GM18951 (cell line): ENCODE results near the gene AVEN.
"Not testable (repeated sequence)": the region's sequence is repeated elsewhere in the genome, so short reads cannot be mapped to it uniquely, and the experiment has no call there.

ENCODE experiments used
- POLR2A ChIP-seq: IDR thresholded peaks from 4 replicates; pipeline ENCODE4 v1.6.1; 2011; ENCODE audit warnings: mild to moderate bottlenecking; ENCODE audit not compliant: insufficient read length, insufficient read depth; ENCODE audit errors: extremely low read depth
- in situ Hi-C: fragments of 300-500 bp; cut with MboI; formaldehyde crosslinking; loops from one replicate; pipeline ENCODE4 v1.12.0; 2022; ENCODE audit warnings: low sequenced_read_pairs, mixed read lengths, inconsistent platforms; ENCODE audit not compliant: unreplicated experiment

AVEN gene

DNA sequence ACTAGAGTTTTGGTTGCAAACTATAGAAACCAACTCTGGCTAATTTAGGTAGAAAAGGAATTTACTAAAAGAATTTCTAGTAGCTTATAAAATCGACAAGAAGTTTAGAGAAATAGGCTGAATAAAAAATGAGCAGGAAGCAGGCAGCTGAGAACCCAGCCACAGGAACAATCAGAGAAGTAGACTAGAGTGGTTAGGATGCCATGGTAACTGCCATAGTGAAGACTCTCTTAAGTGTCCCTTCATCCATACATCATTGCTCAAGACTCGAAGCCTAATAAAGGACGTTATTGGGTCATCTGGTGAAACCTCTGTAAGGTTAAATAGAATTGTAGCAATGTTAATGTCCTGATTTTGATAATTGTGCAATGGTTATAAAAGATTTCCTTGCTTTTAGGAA is 13.8 kb downstream of the AVEN start:
- in situ Hi-C loops = no loop called here
- TF ChIP-seq POLR2A = no peak

- in situ Hi-C loops = no loop called here
- no peak for TF ChIP-seq POLR2A
These were observed 15.1 kb downstream of the AVEN start for GRCh38 chr15:34023907-34024306.

DNA sequence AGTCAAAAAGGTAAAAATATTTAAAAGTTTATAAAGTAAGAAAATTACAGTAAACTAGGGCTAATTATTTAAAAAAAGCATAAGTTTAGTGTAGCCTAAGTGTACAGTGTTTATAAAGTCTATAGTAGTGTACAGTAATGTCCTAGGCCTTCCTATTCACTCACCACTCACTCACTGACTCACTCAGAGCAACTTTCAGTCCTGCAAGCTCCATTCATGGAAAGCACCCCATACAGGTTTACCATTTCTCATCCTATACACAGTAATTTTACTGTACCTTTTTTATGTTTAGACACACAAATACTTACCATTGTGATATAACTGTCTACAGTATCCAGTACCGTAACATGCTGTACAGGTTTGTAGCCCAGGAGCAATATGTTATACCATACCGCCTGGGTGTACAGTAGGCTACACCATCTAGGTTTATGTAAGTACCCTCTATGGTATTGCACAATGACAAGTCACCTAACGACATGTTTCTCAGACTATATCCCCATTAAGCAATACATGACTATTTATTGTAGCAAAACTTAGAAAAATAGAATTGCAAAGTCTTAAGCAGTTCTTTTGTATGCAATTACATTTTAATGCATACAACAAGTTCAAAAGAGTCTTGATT is 19.5 kb downstream of the AVEN start:
- in situ Hi-C loops = no loop called here
- TF ChIP-seq POLR2A = no peak

DNA sequence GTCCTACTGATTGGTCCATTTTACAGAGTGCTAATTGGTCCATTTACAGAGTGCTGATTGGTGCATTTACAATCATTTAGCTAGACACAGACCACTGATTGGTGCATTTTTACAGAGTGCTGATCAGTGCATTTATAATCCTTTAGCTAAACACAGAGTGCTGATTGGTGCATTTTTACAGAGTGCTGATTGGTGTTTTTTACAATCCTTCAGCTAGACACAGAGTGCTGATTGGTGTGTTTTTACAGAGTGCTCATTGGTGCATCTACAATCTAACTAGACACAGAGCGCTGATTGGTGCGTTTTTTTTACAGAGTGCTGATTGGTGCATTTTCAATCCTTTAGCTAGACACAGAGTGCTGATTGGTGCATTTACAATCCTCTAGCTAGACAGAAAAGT is 20.3 kb downstream of the AVEN start:
- in situ Hi-C loops = not testable (repeated sequence)

DNA sequence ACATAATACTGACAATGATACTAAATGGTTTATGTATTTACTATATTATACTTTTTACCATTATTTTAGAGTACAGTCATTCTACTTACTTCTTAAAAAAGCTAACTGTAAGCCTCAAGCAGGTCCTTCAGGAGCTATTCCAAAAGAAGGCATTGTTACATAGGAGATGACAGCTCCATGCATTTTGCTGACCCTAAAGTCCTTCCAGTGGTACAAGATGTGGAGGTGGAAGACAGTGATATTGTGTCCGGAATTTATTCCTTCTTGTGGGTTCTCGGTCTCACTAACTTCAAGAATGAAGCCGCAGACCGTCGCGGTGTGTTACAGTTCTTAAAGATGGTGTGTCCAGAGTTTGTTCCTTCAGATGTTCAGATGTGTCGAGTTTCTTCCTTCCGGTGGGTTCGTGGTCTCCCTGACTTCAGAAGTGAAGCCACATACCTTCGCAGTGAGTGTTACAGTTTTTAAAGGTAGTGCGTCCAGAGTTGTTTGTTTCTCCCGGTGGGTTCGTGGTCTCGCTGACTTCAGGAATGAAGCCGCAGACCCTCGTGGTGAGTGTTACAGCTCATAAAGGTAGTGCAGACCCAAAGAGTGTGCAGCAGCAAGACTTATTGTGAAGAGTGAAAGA is 20.9 kb downstream of the AVEN start:
- in situ Hi-C loops = no loop called here
- no peak for TF ChIP-seq POLR2A

GRCh38 chr15:34014556-34014955 is 24.4 kb downstream of the AVEN start:
- TF ChIP-seq POLR2A = no peak
- in situ Hi-C loops = no loop called here

DNA sequence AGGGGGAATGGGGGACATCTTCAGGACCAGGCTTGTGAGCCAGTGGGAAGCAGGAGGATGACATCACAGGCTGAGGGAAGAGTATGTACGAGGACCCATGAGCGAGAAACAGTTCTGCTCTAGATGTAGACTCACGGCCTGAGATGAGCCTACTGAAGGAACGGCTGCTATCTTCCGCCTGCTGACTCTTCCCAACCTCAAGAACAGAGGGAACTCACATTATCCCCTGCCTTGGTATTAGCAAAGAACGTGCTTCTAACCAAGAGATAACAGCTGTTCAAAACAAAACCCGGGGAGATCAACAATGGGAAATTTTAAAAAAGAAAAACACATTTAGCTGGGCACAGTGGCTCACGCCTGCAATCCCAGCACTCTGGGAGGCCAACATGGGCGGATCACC is 25.3 kb downstream of the AVEN start:
- no peak for TF ChIP-seq POLR2A

DNA sequence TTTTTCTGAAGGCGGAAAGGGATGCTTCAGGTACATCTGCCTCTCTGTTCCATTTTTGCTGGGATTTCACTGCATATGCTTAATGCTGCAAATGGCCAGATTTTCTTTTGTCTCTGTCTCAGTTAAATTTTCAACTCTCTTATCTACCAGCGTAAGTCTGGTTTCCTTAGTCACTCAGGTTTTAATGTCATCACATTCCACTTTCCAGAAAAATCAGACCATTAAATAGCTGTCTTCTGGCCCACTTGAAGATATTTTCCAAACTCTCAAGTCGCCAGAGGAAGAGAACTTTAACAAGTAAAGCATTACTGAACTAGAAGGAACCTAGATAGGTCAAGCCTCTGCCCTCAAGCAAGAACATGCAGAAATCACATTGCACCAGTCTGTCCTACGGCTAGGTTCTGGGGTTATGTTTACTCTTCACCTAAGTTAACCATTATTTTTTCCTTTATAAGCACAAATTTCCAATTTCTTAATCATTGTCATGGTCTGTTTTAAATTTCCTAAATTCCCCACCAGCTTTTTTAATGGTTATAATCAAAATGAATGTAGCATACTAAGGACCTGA is 26.5 kb downstream of the AVEN start:
- in situ Hi-C loops = no loop called here
- TF ChIP-seq POLR2A = no peak

More for the DNA sequence above, 25.3 kb downstream of the AVEN start:
- in situ Hi-C loops = no loop called here

DNA sequence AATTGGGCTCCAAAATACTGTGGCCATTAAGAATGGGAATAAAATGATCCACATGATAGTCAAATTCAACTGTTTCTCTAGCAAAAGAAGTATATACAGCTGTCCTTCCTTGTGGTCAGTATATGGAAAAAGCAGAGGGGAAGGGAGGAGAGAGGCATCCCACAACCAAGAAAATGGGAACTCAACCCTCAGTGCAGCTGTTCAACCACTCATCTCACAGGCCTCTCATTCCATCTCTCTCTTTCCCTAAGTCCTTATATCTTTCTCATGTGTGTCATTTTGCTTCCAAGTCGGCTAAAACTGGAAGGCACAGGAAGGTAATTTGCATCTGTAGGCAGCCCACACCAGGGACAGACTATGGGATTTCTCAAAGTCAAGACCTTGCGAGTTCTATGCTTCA is 27.5 kb downstream of the AVEN start:
- in situ Hi-C loops = no loop called here
- TF ChIP-seq POLR2A = no peak

DNA sequence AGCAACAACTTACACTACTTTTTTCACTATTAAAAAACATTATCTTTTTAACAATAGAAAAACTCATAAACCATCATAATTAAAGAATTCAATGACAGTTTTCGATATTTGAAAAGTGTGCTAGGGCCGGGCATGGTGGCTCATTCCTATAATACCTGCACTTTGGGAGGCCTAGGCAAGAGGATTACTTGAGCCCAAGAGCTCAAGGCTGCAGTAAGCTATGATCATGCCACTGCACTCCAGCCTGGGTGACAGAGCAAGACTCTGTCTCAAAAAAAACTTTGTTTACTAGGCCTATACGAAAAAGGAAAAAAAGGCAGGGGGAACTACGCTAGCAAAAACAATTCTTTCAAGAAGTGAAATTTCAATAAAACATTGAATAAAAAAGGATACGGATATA is 28.1 kb downstream of the AVEN start:
- in situ Hi-C loops = no loop called here
- no peak for TF ChIP-seq POLR2A

DNA sequence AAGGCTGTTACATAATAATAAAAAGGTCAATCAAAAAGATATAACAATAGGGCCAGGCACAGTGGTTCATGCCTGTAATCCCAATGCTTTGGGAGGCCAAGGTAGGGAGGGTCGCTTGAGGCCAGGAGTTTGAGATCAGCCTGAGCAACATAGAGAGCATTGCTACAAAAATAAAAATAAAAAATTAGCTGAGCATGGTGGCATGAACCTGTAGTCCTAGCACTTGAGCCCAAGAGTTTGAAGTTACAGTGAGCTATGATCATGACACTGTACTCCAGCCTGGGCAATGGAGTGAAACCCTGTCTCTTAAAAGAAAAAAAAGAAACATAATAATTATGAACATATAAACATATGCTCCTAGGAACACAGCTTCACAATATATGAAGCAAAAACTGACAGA is 29.3 kb downstream of the AVEN start:
- in situ Hi-C loops = no loop called here
- no peak for TF ChIP-seq POLR2A

GRCh38 chr15:34006381-34006780 is 32.6 kb downstream of the AVEN start:
- in situ Hi-C loops = no loop called here
- TF ChIP-seq POLR2A = no peak

GRCh38 chr15:34001536-34001935 is 37.5 kb downstream of the AVEN start:
- no peak for TF ChIP-seq POLR2A
- in situ Hi-C loops = no loop called here

DNA sequence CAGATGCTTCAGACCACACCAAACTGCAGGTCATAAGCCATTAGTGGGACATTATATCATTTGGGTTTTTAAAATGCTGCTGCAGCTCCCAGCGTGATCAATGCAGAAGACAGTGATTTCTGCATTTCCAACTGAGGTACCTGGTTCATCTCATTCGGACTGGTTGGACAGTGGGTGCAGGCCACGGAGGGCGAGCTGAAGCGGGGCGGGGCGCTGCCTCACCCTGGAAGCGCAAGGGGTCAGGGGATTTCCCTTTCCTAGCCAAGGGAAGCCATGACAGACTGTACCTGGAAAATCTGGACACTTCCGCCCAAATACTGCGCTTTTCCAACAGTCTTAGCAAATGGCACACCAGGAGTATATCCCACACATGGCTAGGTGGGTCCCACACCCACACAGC is 43.3 kb downstream of the AVEN start:
- in situ Hi-C loops = not testable (repeated sequence)
